ENCODE results near the gene CALCR.
"Not testable (repeated sequence)": the region's sequence is repeated elsewhere in the genome, so short reads cannot be mapped to it uniquely, and the experiment has no call there.

Gene CALCR

GRCh38 chr7:93535616-93536015 is 38.9 kb downstream of the CALCR start:
- Histone ChIP-seq H3K36me3 (ENCODE audit: control insufficient read depth, insufficient read depth, low read length) (no peaks in the 10 kb centered on the region), H3K4me3 (replicated peaks; ENCODE audit: low read depth, low read length) (no peak overlapping the region), H3K27me3 (replicated peaks; ENCODE audit: control insufficient read depth, insufficient read depth, low read length) (no peaks in the 10 kb centered on the region)
- no peak for TF ChIP-seq CTCF (IDR thresholded peaks at IDR 0.05; ENCODE audit: insufficient read depth, low read length, poor library complexity, severe bottlenecking)
- no peak for DNase-seq (ENCODE audit: extremely low read depth, insufficient read length)

DNA sequence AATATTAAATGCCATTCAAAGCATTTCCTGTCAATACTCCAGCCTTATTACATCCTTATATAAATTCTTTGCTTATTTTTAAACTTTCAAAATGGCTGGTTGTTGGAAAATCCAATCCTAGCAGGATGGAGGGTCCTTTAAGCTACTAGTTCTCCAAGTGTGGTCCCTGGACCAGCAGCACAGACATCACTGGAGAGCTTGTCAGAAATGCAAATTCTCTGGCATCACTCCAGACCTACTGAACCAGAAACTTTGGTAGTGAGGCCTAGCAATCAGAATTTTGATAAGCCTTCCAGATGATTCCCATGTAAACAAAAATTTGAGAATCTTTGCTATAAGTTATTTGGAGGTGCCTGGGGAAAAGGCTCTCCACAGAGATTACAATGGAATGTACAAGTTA is 43.8 kb downstream of the CALCR start:
- no peaks in the 10 kb centered on the region for H3K27me3 ChIP-seq (replicated peaks; ENCODE audit: control insufficient read depth, insufficient read depth, low read length)
- no peak overlapping the region for H3K4me3 ChIP-seq (replicated peaks; ENCODE audit: low read depth, low read length)
- DNase-seq (ENCODE audit: extremely low read depth, insufficient read length): no peak
- no peak for TF ChIP-seq CTCF (IDR thresholded peaks at IDR 0.05; ENCODE audit: insufficient read depth, low read length, poor library complexity, severe bottlenecking)
- H3K36me3 ChIP-seq (ENCODE audit: control insufficient read depth, insufficient read depth, low read length): no peaks in the 10 kb centered on the region

DNA sequence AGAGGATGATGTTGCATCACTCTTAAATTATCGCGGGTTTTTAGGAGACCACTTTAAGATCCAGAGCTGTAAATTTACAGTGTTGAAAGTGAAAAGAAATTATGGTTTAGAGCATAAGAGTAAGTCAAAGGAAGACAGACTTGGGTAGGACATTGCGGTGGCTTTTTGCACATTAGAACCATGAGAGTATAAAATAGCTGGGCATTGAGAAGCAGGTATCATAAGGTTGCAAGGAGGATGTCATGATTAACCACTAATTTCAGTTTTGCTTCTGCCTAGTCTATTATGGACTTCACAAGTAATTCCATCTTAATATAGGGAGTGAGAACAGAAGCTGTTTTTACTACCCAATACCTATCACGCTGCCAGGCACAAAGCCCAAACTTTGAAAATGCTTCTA is 57.7 kb downstream of the CALCR start:
- TF ChIP-seq CTCF (IDR thresholded peaks at IDR 0.05; ENCODE audit: insufficient read depth, low read length, poor library complexity, severe bottlenecking): no peak
- no peaks in the 10 kb centered on the region for H3K27me3 ChIP-seq (replicated peaks; ENCODE audit: control insufficient read depth, insufficient read depth, low read length)
- DNase-seq (ENCODE audit: extremely low read depth, insufficient read length): no peak

GRCh38 chr7:93515144-93515543 is 59.4 kb downstream of the CALCR start:
- no peak for DNase-seq (ENCODE audit: extremely low read depth, insufficient read length)
- TF ChIP-seq CTCF (IDR thresholded peaks at IDR 0.05; ENCODE audit: insufficient read depth, low read length, poor library complexity, severe bottlenecking): no peak
- no peaks in the 10 kb centered on the region for H3K27me3 ChIP-seq (replicated peaks; ENCODE audit: control insufficient read depth, insufficient read depth, low read length)
- H3K4me3 ChIP-seq (replicated peaks; ENCODE audit: low read depth, low read length): no peak overlapping the region
- no peaks in the 10 kb centered on the region for H3K36me3 ChIP-seq (ENCODE audit: control insufficient read depth, insufficient read depth, low read length)

More for the DNA sequence above, 57.7 kb downstream of the CALCR start:
- H3K36me3 ChIP-seq (ENCODE audit: control insufficient read depth, insufficient read depth, low read length): no peaks in the 10 kb centered on the region
- H3K4me3 ChIP-seq (replicated peaks; ENCODE audit: low read depth, low read length): no peak overlapping the region

DNA sequence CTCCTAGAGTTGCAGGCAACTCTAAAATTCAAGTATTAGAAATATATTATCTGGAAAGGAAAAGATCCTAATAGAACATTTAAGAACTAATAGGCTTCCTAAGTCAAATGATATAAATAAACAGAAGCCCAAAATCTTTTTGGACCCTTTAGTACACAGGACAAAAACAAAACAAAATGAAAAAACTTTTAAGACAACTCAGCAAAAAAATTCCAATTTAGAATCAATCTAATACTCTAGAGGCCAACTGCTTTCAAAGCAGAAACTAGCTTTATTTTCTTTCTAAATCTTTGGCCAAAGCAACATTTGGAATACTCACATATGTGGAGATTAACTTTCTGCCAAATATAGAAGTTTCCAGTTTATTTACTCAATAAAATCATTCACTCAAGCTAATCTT is 65.2 kb downstream of the CALCR start:
- no peak for DNase-seq (ENCODE audit: extremely low read depth, insufficient read length)
- Histone ChIP-seq H3K4me3 (replicated peaks; ENCODE audit: low read depth, low read length) (no peak overlapping the region), H3K36me3 (ENCODE audit: control insufficient read depth, insufficient read depth, low read length) (no peaks in the 10 kb centered on the region), H3K27me3 (replicated peaks; ENCODE audit: control insufficient read depth, insufficient read depth, low read length) (no peaks in the 10 kb centered on the region)
- TF ChIP-seq CTCF (IDR thresholded peaks at IDR 0.05; ENCODE audit: insufficient read depth, low read length, poor library complexity, severe bottlenecking): no peak

DNA sequence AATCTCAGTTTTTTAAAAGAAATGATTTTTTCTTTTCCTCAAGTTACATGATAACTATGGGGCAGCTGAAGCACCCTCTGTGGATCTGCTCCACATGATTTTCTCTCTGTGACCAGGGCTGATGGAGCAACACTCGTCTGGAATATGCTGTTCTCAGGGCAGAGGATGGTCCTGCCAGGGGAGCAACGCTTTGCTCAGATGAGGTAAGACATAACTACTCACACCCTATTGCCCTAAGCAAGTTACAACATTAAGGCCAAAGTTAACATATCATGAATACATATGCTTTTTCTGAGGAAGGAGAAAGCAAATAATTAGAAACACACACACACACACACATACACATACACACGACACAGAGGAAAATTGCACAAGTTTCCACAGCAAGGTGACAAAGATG is 71.4 kb downstream of the CALCR start:
- no peak for TF ChIP-seq CTCF (IDR thresholded peaks at IDR 0.05; ENCODE audit: insufficient read depth, low read length, poor library complexity, severe bottlenecking)
- no peak for DNase-seq (ENCODE audit: extremely low read depth, insufficient read length)
- no peaks in the 10 kb centered on the region for H3K36me3 ChIP-seq (ENCODE audit: control insufficient read depth, insufficient read depth, low read length)
- no peak overlapping the region for H3K4me3 ChIP-seq (replicated peaks; ENCODE audit: low read depth, low read length)
- H3K27me3 ChIP-seq (replicated peaks; ENCODE audit: control insufficient read depth, insufficient read depth, low read length): no peaks in the 10 kb centered on the region

DNA sequence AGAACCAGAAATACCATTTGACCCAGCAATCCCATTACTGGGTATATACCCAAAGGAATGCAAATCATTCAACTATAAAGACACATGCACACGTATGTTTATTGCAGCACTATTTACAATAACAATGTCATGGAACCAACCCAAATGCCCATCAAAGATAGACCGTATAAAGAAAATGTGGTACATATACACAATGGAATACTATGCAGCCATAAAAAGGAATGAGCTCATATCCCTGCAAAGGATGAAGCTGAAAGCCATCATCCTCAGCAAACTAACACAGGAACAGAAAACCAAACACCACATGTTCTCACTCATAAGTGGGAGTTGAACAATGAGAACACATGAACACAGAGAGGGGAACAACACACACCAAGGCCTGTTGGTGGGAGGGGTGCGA is 82.7 kb downstream of the CALCR start:
- not testable (repeated sequence) for DNase-seq (ENCODE audit: extremely low read depth, insufficient read length); H3K27me3 ChIP-seq (replicated peaks; ENCODE audit: control insufficient read depth, insufficient read depth, low read length); H3K36me3 ChIP-seq (ENCODE audit: control insufficient read depth, insufficient read depth, low read length); H3K4me3 ChIP-seq (replicated peaks; ENCODE audit: low read depth, low read length)

Data from GM06990 (cell line).